HG02981 (cell line): ENCODE data around the gene CC2D1B.

Experiments used
- ATAC-seq: cut with Tn5 transposase; IDR thresholded peaks from one replicate; pipeline ENCODE4 v1.9.1; 2021; ENCODE audit warnings: mild to moderate bottlenecking, moderate library complexity; ENCODE audit not compliant: unreplicated experiment

The CC2D1B gene

DNA sequence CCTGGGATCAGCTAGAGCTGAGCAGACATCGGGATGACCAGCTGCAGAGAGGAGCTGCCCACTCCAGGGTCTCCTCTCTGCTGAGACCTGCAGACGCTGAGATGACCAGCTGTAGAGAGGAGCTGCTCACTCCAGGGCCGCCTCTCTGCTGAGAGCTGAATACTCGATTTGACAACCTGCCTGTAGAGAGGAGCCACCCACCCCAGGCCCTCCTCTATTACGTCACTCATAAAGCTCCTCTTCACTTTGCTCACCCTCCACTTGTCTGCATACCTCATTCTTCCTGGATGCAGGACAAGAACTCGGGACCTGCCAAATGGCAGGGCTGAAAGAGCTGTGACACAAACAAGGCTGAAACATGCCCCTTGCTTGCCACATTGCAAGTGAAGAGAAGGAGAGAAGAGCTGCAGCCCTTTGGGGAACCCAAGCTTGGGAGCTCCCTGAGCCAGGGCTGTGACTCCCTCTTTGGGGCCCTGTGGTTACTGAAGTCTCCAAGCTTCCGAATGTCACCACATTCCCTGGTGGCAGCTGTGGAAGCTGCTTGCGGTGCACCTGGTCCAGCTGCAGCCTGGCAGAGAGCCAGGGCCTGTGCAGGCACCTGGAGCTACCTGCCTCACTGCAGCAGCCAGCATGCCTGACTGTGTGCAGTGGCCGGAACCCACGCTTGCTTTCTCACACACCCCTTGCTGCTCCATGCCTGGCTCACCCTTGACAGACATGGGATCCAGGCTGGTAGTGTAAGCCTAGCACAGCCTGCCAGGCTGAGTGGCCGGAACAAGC is 59.6 kb downstream of the CC2D1B start:
- ATAC-seq: no peak

DNA sequence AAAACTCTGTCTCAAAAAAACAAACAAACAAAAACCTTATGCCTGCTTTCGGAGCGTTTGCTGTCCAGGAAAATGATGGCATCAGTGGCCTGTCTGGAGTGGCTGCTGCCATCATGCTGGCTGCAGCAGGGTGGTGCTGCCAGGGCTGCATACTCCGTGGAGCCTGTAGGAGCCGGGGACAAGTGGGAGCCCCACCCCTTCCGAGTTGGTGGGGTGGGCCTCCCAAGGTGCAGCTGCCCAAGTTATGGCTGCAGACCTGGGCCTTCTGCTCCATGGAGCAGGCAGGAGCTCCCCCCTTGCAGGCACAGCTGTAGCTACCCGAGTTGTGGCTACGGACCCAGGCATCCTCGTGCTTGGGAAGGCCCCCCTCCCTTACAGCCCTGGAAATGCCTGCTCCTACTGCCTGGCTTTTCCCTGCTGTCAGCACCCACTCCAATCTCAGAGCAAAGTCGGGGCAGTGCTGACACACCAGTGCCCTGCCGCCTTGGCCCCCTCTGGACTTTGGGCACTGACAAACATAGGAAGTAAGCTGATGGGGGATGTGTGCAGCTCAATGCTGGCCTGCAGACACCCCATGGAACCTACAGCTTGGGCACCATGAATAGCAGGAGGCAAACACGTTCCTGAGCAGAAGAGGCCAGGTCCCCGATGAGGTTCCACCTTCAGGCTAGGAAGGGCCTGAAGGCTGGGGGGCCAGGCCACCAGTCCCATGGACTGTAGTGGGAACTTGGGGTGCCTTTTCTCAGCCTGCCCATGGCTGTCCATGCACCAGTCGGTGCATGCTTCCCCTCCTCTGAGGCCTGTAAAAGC is 60.4 kb downstream of the CC2D1B start:
- no peak for ATAC-seq
